NCI-H146 (cell line): ENCODE data around the gene SRMS.

ENCODE experiments used
- DNase-seq: peaks from one replicate; lab custom pipeline; 2025; lab: John Stamatoyannopoulos, UW

Gene SRMS

GRCh38 chr20:63552481-63553249, 5.1 kb upstream of the SRMS start:
- peak; percentile 58 for DNase-seq

- DNase-seq: no peak
Measured at GRCh38 chr20:63551068-63551467, 3.5 kb upstream of the SRMS start.

- DNase-seq: no peak
Measured at GRCh38 chr20:63549679-63550282, 2.2 kb upstream of the SRMS start.

- no peak for DNase-seq
Measured at GRCh38 chr20:63549019-63549418, 1.5 kb upstream of the SRMS start.

GRCh38 chr20:63548542-63548941, 993 bp upstream of the SRMS start:
- DNase-seq: no peak

- DNase-seq: no peak
Measured at GRCh38 chr20:63546956-63547724, 409 bp downstream of the SRMS start.

- DNase-seq: peak; percentile 94
Measured at GRCh38 chr20:63546256-63546955, 1.1 kb downstream of the SRMS start.

GRCh38 chr20:63545814-63546213, 1.7 kb downstream of the SRMS start:
- peak; percentile 91 for DNase-seq

- DNase-seq: no peak
Measured at GRCh38 chr20:63544958-63545516, 2.5 kb downstream of the SRMS start.

- no peak for DNase-seq
Measured at GRCh38 chr20:63544241-63544957, 3.1 kb downstream of the SRMS start.

GRCh38 chr20:63543733-63544132, 3.8 kb downstream of the SRMS start:
- no peak for DNase-seq

- DNase-seq: no peak
Measured at GRCh38 chr20:63543131-63543530, 4.4 kb downstream of the SRMS start.

- no peak for DNase-seq
Measured at GRCh38 chr20:63542696-63543095, 4.9 kb downstream of the SRMS start.

- DNase-seq: no peak
Measured at GRCh38 chr20:63542031-63542559, 5.5 kb downstream of the SRMS start.

- no peak for DNase-seq
Measured at GRCh38 chr20:63541371-63541770, 6.2 kb downstream of the SRMS start.

- DNase-seq: no peak
Measured at GRCh38 chr20:63540417-63541186, 6.9 kb downstream of the SRMS start.

- no peak for DNase-seq
Measured at GRCh38 chr20:63539441-63540370, 7.8 kb downstream of the SRMS start.

GRCh38 chr20:63539092-63539430, 8.5 kb downstream of the SRMS start:
- DNase-seq: no peak
